Glutamatergic neuron (in vitro differentiated cells): Measurements from ENCODE around the gene CAST. TPM values are rescaled to one million over a fixed set of nuclear protein-coding genes. Genes with fewer than 3 reads are reported as not detected.

Experiments used
- DNase-seq: peaks from one replicate; pipeline ENCODE4 v3.0.0; 2022
- H3K27ac Mint-ChIP-seq: one replicate; pipeline ENCODE4 v1.8.0; 2020; ENCODE audit warnings: mild to moderate bottlenecking, mixed read lengths, inconsistent platforms; ENCODE audit not compliant: unreplicated experiment
- H3K27me3 Mint-ChIP-seq: one replicate; pipeline ENCODE4 v1.8.0; 2020; ENCODE audit warnings: mild to moderate bottlenecking, moderate library complexity, mixed read lengths, inconsistent platforms; ENCODE audit not compliant: unreplicated experiment
- H3K36me3 Mint-ChIP-seq: one replicate; pipeline ENCODE4 v1.8.0; 2020; ENCODE audit warnings: mild to moderate bottlenecking, mixed read lengths, inconsistent platforms; ENCODE audit not compliant: unreplicated experiment
- H3K4me1 Mint-ChIP-seq: one replicate; pipeline ENCODE4 v1.8.0; 2020; ENCODE audit warnings: mild to moderate bottlenecking, low read depth, mixed read lengths, inconsistent platforms; ENCODE audit not compliant: unreplicated experiment
- H3K4me3 Mint-ChIP-seq: one replicate; pipeline ENCODE4 v1.8.0; 2020; ENCODE audit warnings: mild to moderate bottlenecking, mixed read lengths, inconsistent platforms; ENCODE audit not compliant: unreplicated experiment
- H3K9me3 Mint-ChIP-seq: one replicate; pipeline ENCODE4 v1.8.0; 2020; ENCODE audit warnings: mild to moderate bottlenecking, moderate library complexity, mixed read lengths, inconsistent platforms; ENCODE audit not compliant: unreplicated experiment
- total RNA-seq: library from RNA; stranded (reverse); fragmentation: NEBNext Ultra II Directional; extraction: Animal tissue kit (Norgen Biotek cat#: 25700); gene quantifications from one replicate; pipeline ENCODE4 v1.2.1, GENCODE V29; 2021; ENCODE audit not compliant: unreplicated experiment
- TF ChIP-seq, protein P1 (sequence below): fragments of 200-600 bp; sonication (generic); IDR thresholded peaks from one replicate; pipeline ENCODE4 v1.5.0; 2021; ENCODE audit not compliant: partially characterized antibody, unreplicated experiment

Gene CAST
- total RNA-seq, 1 donor from 2014 or later = 19.4 TPM

DNA sequence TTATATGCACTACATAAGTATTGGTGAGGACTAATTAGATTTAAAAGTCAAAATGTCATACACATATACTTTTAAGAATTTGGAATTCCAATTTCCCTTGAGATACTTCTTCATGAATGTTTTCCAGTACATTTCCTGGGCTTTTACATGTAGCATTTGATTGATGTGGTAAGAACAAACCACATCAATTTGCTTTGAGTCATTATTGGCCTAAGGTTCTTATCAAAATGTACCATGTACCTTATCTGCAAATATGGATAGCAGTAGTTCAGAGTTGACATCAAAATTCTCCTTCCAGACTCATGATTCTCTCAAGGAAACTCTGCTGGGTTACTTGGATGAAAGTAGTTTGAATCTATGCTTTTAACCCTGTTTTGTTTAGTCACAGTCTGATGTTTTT is 2.5 kb downstream of the CAST start:
- no peaks in the 10 kb centered on the region for H3K36me3 Mint-ChIP-seq
- H3K9me3 Mint-ChIP-seq = no peaks in the 10 kb centered on the region
- TF ChIP-seq, protein P1, sequence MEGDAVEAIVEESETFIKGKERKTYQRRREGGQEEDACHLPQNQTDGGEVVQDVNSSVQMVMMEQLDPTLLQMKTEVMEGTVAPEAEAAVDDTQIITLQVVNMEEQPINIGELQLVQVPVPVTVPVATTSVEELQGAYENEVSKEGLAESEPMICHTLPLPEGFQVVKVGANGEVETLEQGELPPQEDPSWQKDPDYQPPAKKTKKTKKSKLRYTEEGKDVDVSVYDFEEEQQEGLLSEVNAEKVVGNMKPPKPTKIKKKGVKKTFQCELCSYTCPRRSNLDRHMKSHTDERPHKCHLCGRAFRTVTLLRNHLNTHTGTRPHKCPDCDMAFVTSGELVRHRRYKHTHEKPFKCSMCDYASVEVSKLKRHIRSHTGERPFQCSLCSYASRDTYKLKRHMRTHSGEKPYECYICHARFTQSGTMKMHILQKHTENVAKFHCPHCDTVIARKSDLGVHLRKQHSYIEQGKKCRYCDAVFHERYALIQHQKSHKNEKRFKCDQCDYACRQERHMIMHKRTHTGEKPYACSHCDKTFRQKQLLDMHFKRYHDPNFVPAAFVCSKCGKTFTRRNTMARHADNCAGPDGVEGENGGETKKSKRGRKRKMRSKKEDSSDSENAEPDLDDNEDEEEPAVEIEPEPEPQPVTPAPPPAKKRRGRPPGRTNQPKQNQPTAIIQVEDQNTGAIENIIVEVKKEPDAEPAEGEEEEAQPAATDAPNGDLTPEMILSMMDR = no peak
- H3K4me3 Mint-ChIP-seq = no peak overlapping the region
- DNase-seq = no peak
- H3K27ac Mint-ChIP-seq = no peak overlapping the region
- H3K27me3 Mint-ChIP-seq = peaks cover 11% of the 10 kb centered on the region
- H3K4me1 Mint-ChIP-seq = peaks cover 3% of the 10 kb centered on the region

GRCh38 chr5:96668725-96669124 is 6.5 kb downstream of the CAST start:
- DNase-seq = no peak
- no peaks in the 10 kb centered on the region for H3K9me3 Mint-ChIP-seq
- TF ChIP-seq, protein P1 = no peak
- H3K36me3 Mint-ChIP-seq = no peaks in the 10 kb centered on the region
- peaks cover 2% of the 10 kb centered on the region for H3K4me1 Mint-ChIP-seq
- peaks cover 3% of the 10 kb centered on the region for H3K27me3 Mint-ChIP-seq
- H3K27ac Mint-ChIP-seq = no peak overlapping the region
- H3K4me3 Mint-ChIP-seq = no peak overlapping the region

DNA sequence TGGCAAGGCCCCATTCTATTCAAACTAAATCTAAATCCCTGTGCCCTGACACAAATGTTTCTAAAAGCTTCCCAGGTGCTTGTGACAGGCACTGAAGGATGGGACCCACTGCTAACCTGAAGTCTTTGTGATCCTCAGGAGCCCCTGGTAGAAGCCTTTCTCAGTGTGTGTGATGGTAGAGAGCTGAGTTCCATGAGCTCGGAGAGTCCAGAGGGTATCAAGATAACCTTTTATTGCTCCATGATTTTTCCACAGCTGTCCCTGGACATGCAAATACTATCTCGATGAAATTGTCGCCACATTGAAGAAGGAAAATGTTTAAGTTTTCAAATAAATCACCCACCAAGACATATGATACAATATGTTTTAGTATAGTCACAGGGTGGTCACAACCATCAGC is 7.7 kb downstream of the CAST start:
- Mint-ChIP-seq H3K9me3 (no peaks in the 10 kb centered on the region), H3K27ac (no peak overlapping the region), H3K36me3 (no peaks in the 10 kb centered on the region), H3K27me3 (peaks cover 3% of the 10 kb centered on the region), H3K4me1 (peaks cover 2% of the 10 kb centered on the region), H3K4me3 (no peak overlapping the region)
- TF ChIP-seq, protein P1 = no peak
- DNase-seq = no peak

DNA sequence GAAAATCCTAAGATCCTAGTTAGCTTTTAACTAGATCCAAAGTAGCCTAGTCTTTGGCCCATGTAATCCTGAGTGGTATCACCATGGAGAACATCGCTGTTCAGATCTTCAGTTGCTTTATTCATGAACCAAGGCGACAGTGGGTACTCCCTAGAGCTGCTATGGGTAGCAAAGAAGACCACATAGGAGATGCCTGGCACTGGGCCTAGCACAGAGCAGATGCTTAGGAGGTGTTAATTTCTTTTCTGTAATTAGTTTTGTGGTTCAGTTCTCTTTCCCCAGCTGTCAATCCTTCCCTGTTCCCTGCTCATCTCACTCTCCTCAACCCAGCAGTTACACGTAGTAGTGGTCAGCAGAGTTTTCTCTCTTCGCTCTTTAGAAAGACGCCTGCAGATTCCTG is 9.3 kb downstream of the CAST start:
- H3K4me1 Mint-ChIP-seq = peaks cover 2% of the 10 kb centered on the region
- H3K36me3 Mint-ChIP-seq = no peaks in the 10 kb centered on the region
- no peak for DNase-seq
- no peak overlapping the region for H3K27ac Mint-ChIP-seq
- peaks cover 4% of the 10 kb centered on the region for H3K27me3 Mint-ChIP-seq
- no peak overlapping the region for H3K4me3 Mint-ChIP-seq
- H3K9me3 Mint-ChIP-seq = no peaks in the 10 kb centered on the region
- TF ChIP-seq, protein P1 = no peak

- TF ChIP-seq, protein P1 = no peak
- no peak for DNase-seq
- no peaks in the 10 kb centered on the region for H3K36me3 Mint-ChIP-seq
- H3K4me3 Mint-ChIP-seq = no peak overlapping the region
- no peak overlapping the region for H3K27ac Mint-ChIP-seq
- H3K4me1 Mint-ChIP-seq = peaks cover 2% of the 10 kb centered on the region
- H3K9me3 Mint-ChIP-seq = no peaks in the 10 kb centered on the region
- peaks cover 4% of the 10 kb centered on the region for H3K27me3 Mint-ChIP-seq
Observed at GRCh38 chr5:96673127-96673526, 11.0 kb downstream of the CAST start.
